CD14-positive monocyte (primary cell): ENCODE measurements around the gene TSPAN8. TPM values are rescaled to one million over a fixed set of nuclear protein-coding genes. Genes with fewer than 3 reads are reported as not detected.

Experiments used
- DNase-seq, 3 donors: peaks; one replicate each; pipeline ENCODE4 v3.0.0-alpha.2; 2011 to 2022
- H2AFZ ChIP-seq: 2 replicates; pipeline ENCODE4 v1.6.0; 2012; ENCODE audit warnings: mild to moderate bottlenecking, low read depth, low read length, inconsistent platforms; ENCODE audit not compliant: insufficient read depth, poor library complexity, severe bottlenecking
- H3K27ac ChIP-seq, 2 donors: 1 replicate in 1 of 2; 2 replicates in 1 of 2; pipeline ENCODE4 v1.5.1; 2012 to 2013; ENCODE audit warnings: low read length in 2 of 2, control low read depth in 1 of 2, inconsistent platforms in 1 of 2, low read depth in 1 of 2, mild to moderate bottlenecking in 1 of 2
- H3K27me3 ChIP-seq, 2 donors: one replicate each; pipeline versions ENCODE4 v1.6.0 to v1.6.1; 2011 to 2013; ENCODE audit warnings: low read length in 2 of 2; ENCODE audit not compliant: control insufficient read depth in 2 of 2, insufficient read depth in 2 of 2
- H3K36me3 ChIP-seq, 2 donors: replicated peaks in 1 of 2; 1 replicate in 1 of 2; 2 replicates in 1 of 2; pipeline versions ENCODE4 v1.5.1 to v1.6.1; 2012 to 2013; ENCODE audit warnings: low read length in 2 of 2, control low read depth in 1 of 2, inconsistent platforms in 1 of 2, mild to moderate bottlenecking in 1 of 2; ENCODE audit not compliant: insufficient read depth in 2 of 2, control insufficient read depth in 1 of 2
- H3K4me1 ChIP-seq, 2 donors: 1 replicate in 1 of 2; 2 replicates in 1 of 2; pipeline versions ENCODE4 v1.5.1 to v1.6.1; 2012 to 2013; ENCODE audit warnings: low read length in 2 of 2, control low read depth in 1 of 2, inconsistent platforms in 1 of 2, mild to moderate bottlenecking in 1 of 2, moderate library complexity in 1 of 2; ENCODE audit not compliant: insufficient read depth in 2 of 2, control insufficient read depth in 1 of 2
- H3K4me2 ChIP-seq: replicated peaks from 2 replicates; pipeline ENCODE3; 2012; ENCODE audit warnings: low read length, moderate library complexity, mild to moderate bottlenecking; ENCODE audit not compliant: poor library complexity, severe bottlenecking; ENCODE audit errors: extremely low read depth
- H3K4me3 ChIP-seq, 3 experiments: fragments of 200-600 bp in 1 of 3; sonication (generic) in 1 of 3; replicated peaks in 1 of 3; 1 replicate in 2 of 3; 2 replicates in 1 of 3; pipeline ENCODE4 v1.5.1; 2011 to 2013; ENCODE audit warnings: low read length in 3 of 3, mild to moderate bottlenecking in 3 of 3, control low read depth in 2 of 3, low read depth in 2 of 3, inconsistent platforms in 1 of 3, moderate library complexity in 1 of 3
- H3K79me2 ChIP-seq: 2 replicates; pipeline ENCODE4 v1.6.0; 2012; ENCODE audit warnings: mild to moderate bottlenecking, control low read depth, inconsistent platforms, low read length, moderate library complexity; ENCODE audit not compliant: insufficient read depth
- H3K9ac ChIP-seq: 2 replicates; pipeline ENCODE4 v1.6.0; 2017; ENCODE audit warnings: low read length, mild to moderate bottlenecking; ENCODE audit not compliant: insufficient read depth, poor library complexity, severe bottlenecking
- H3K9me3 ChIP-seq, 2 donors: replicated peaks in 1 of 2; 1 replicate in 1 of 2; 2 replicates in 1 of 2; pipeline versions ENCODE4 v1.5.1 to v1.6.1; 2012 to 2013; ENCODE audit warnings: low read length in 2 of 2, control low read depth in 1 of 2; ENCODE audit not compliant: control insufficient read depth in 1 of 2, insufficient read depth in 1 of 2
- H4K20me1 ChIP-seq: 2 replicates; pipeline ENCODE4 v1.6.0; 2012; ENCODE audit warnings: mild to moderate bottlenecking, low read length, control low read depth, moderate library complexity; ENCODE audit not compliant: insufficient read depth
- H3K27ac Mint-ChIP-seq, 7 donors: one replicate each; pipeline ENCODE4 v1.8.0; 2020; ENCODE audit warnings: mild to moderate bottlenecking in 7 of 7, mixed read lengths in 7 of 7, moderate library complexity in 6 of 7, inconsistent platforms in 2 of 7
- H3K27me3 Mint-ChIP-seq, 3 donors: one replicate each; pipeline ENCODE4 v1.8.0; 2021 to 2022; ENCODE audit warnings: low read depth in 3 of 3, mild to moderate bottlenecking in 3 of 3, mixed read lengths in 3 of 3, moderate library complexity in 3 of 3, inconsistent platforms in 1 of 3
- H3K36me3 Mint-ChIP-seq, 2 donors: one replicate each; pipeline ENCODE4 v1.8.0; 2020; ENCODE audit warnings: mixed read lengths in 2 of 2, inconsistent platforms in 1 of 2, mild to moderate bottlenecking in 1 of 2
- H3K4me1 Mint-ChIP-seq: one replicate; pipeline ENCODE4 v1.8.0; 2020; ENCODE audit warnings: mild to moderate bottlenecking, mixed read lengths
- H3K4me3 Mint-ChIP-seq, 2 donors: one replicate each; pipeline ENCODE4 v1.8.0; 2020; ENCODE audit warnings: mild to moderate bottlenecking in 2 of 2, mixed read lengths in 2 of 2, moderate library complexity in 1 of 2
- H3K9me3 Mint-ChIP-seq, 7 donors: one replicate each; pipeline ENCODE4 v1.8.0; 2020 to 2022; ENCODE audit warnings: mixed read lengths in 7 of 7, mild to moderate bottlenecking in 6 of 7, moderate library complexity in 6 of 7, inconsistent platforms in 2 of 7
- CTCF ChIP-seq: fragments of 200-600 bp; IDR thresholded peaks from one replicate; pipeline ENCODE4 v1.8.0; 2022; ENCODE audit warnings: antibody characterized with exemption, mild to moderate bottlenecking
- WGBS: methylation state at CpG from one replicate; pipeline ENCODE4 v1.1.5; 2013; ENCODE audit warnings: missing lambda C conversion rate; ENCODE audit not compliant: insufficient coverage; 5-methylcytosine and 5-hydroxymethylcytosine counted together
- intact Hi-C, 2 donors: fragments of 100-400 bp; cut with micrococcal nuclease; formaldehyde crosslinking; loops; one replicate each; pipeline versions ENCODE4 v1.15.0 to v1.15.1; 2023
- polyA plus RNA-seq, 3 donors: library from polyadenylated mRNA; depleted of rRNA in 1 of 3; unstranded in 2 of 3; stranded (reverse) in 1 of 3; fragments of 300-500 nt in 2 of 3; fragments of >200 nt in 1 of 3; fragmentation: Illumina TruSeq in 2 of 3; gene quantifications; 1 replicate in 2 of 3; 2 replicates in 1 of 3; pipeline ENCODE4 v1.2.3, GENCODE V29; 2012 to 2021

The TSPAN8 gene
- polyA plus RNA-seq, 3 donors, result not detected

GRCh38 chr12:71164568-71165197, 6.9 kb upstream of the TSPAN8 start:
- H3K27ac ChIP-seq, result no peak overlapping the region
- H3K9me3 Mint-ChIP-seq, result peaks cover 7 to 20% (median 9%) of the 10 kb centered on the region in 7 donors
- no peaks in the 10 kb centered on the region for H3K79me2 ChIP-seq
- no peak overlapping the region for H3K4me2 ChIP-seq
- no peak overlapping the region for H3K4me3 ChIP-seq
- H2AFZ ChIP-seq, result no peak overlapping the region
- intact Hi-C loops, result no loop called here
- WGBS, result 94% methylated on average over 3 of the region's 5 CpGs
- no peaks in the 10 kb centered on the region for H4K20me1 ChIP-seq
- H3K4me3 Mint-ChIP-seq, result no peak overlapping the region
- H3K4me1 ChIP-seq, result no peaks in the 10 kb centered on the region
- H3K27me3 ChIP-seq, result no peaks in the 10 kb centered on the region
- no peaks in the 10 kb centered on the region for H3K36me3 ChIP-seq
- no peaks in the 10 kb centered on the region for H3K4me1 Mint-ChIP-seq
- DNase-seq, result no peak
- H3K9me3 ChIP-seq, result peaks cover 17 to 20% of the 10 kb centered on the region in 2 donors
- H3K27ac Mint-ChIP-seq, result no peak overlapping the region
- no peaks in the 10 kb centered on the region for H3K27me3 Mint-ChIP-seq
- H3K9ac ChIP-seq, result no peak overlapping the region
- no peak for TF ChIP-seq CTCF
- H3K36me3 Mint-ChIP-seq, result no peaks in the 10 kb centered on the region

- no peak overlapping the region for H3K4me3 ChIP-seq
- no peaks in the 10 kb centered on the region for H3K4me1 ChIP-seq
- H3K4me2 ChIP-seq, result no peak overlapping the region
- no peaks in the 10 kb centered on the region for H3K4me1 Mint-ChIP-seq
- H3K27ac ChIP-seq, result no peak overlapping the region
- no peak for DNase-seq
- H3K9me3 Mint-ChIP-seq, result peaks cover 7 to 20% (median 9%) of the 10 kb centered on the region in 7 donors
- no peaks in the 10 kb centered on the region for H3K36me3 Mint-ChIP-seq
- H3K27me3 Mint-ChIP-seq, result no peaks in the 10 kb centered on the region
- intact Hi-C loops, result no loop called here
- H3K36me3 ChIP-seq, result no peaks in the 10 kb centered on the region
- no peaks in the 10 kb centered on the region for H3K27me3 ChIP-seq
- H4K20me1 ChIP-seq, result no peaks in the 10 kb centered on the region
- no peak overlapping the region for H3K27ac Mint-ChIP-seq
- no peaks in the 10 kb centered on the region for H3K79me2 ChIP-seq
- no peak for TF ChIP-seq CTCF
- peaks cover 17 to 20% of the 10 kb centered on the region in 2 donors for H3K9me3 ChIP-seq
- H2AFZ ChIP-seq, result no peak overlapping the region
- H3K4me3 Mint-ChIP-seq, result no peak overlapping the region
- no peak overlapping the region for H3K9ac ChIP-seq
- WGBS, result no CpG with 5 or more reads among the region's 5 CpGs
Measured at GRCh38 chr12:71164166-71164565, 6.4 kb upstream of the TSPAN8 start.
